SU-DHL-6 (cell line): Measurements from ENCODE around the gene KRT81.

Source experiments
- CTCF ChIP-seq: fragments of 200-600 bp; sonication (generic); IDR thresholded peaks from one replicate; pipeline ENCODE4 v1.5.1; 2017; ENCODE audit warnings: antibody characterized with exemption, mild to moderate bottlenecking, low read length, moderate library complexity; ENCODE audit not compliant: insufficient read depth, poor library complexity, severe bottlenecking
- EZH2phosphoT487 ChIP-seq: fragments of 200-600 bp; sonication (generic), shearing (Covaris generic); conservative IDR thresholded peaks from 2 replicates; pipeline ENCODE4 v1.6.1; 2018; ENCODE audit warnings: mild to moderate bottlenecking, antibody characterized with exemption, low read length, moderate library complexity, mixed read lengths

GRCh38 chr12:52337054-52337453 lies 45.7 kb upstream of the KRT81 start:
- TF ChIP-seq CTCF (no peak), EZH2phosphoT487 (no peak)
